GM20000 (cell line): ENCODE results near the gene PRKG1.

Experiments
- DNase-seq: peaks from one replicate; pipeline ENCODE4 v3.0.0; 2012; ENCODE audit warnings: low spot score
- CTCF ChIP-seq: IDR thresholded peaks from 2 replicates; pipeline ENCODE4 v1.5.1; 2012; ENCODE audit warnings: mild to moderate bottlenecking, control low read depth; ENCODE audit errors: extremely low read depth, missing control alignments

The PRKG1 gene

DNA sequence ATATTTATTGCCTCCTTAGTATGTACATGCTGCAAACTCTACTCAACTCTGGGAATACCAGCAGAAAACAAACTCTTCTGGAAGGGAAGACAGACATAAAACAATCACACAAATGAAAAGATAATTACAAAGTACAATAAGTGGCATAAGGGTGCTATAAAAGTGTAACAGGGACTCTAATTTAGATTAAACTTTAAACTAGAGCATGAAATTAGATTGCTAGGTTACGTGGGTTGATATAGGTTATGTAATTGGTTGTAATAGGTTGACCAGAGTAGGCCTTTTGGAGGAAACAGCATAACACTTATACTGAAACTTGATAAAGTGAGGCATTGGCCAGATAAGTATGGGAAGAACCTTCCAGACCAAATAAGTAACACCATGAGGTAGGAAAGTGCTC lies 1213.6 kb downstream of the PRKG1 start:
- TF ChIP-seq CTCF = no peak
- DNase-seq = no peak

DNA sequence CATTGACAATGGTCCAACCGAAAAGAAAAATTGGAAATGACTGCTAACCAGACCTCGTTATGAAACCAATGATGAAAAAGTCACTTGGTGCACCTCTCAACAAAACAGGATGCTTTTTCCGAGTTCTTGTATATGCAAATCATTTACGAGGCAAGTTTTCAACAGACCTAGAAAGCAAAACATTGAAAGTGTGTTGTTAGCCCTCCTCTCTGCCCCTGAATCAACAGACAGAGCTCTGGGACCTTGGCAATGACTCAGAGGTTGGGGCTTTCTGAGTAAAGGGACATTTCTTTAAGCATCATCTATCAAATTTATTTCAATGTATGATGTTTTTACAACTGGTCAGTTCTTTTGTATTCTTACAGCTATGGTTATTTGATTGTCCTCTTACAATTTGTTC lies 1223.5 kb downstream of the PRKG1 start:
- DNase-seq = no peak

DNA sequence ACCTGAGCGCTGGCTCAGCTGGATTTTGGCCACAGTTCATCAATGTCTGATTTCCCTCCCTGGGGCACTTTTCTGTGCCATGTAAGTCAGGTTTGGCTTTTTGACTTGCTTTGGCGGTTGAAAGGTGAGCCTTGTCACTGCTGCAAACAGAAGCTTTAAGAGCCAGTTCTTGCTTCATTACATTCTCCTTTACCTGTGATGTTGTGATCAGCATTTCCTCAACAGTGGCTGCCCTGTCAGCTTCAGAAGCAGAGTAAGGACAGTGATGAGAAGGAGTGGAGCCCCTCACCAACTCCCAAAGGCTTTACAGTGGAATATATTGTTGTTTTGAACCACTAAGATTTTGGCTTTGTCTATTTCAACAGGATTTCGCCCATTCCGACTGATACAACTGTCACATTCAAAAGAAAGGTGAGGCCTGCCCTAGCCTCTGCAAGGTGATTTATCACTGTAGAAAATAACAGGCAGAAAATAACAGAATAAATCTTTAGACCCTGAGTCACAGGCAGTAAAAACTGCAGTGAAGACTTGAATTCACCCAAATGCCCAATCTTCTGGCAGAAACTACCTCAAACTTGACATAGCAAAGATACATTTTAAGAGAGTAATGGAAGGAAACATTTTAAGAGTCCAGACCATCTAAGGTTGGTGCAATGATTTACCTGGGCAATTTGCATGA lies 1226.5 kb downstream of the PRKG1 start:
- DNase-seq = no peak
- TF ChIP-seq CTCF = no peak

More for the DNA sequence above, 1223.5 kb downstream of the PRKG1 start:
- no peak for TF ChIP-seq CTCF

DNA sequence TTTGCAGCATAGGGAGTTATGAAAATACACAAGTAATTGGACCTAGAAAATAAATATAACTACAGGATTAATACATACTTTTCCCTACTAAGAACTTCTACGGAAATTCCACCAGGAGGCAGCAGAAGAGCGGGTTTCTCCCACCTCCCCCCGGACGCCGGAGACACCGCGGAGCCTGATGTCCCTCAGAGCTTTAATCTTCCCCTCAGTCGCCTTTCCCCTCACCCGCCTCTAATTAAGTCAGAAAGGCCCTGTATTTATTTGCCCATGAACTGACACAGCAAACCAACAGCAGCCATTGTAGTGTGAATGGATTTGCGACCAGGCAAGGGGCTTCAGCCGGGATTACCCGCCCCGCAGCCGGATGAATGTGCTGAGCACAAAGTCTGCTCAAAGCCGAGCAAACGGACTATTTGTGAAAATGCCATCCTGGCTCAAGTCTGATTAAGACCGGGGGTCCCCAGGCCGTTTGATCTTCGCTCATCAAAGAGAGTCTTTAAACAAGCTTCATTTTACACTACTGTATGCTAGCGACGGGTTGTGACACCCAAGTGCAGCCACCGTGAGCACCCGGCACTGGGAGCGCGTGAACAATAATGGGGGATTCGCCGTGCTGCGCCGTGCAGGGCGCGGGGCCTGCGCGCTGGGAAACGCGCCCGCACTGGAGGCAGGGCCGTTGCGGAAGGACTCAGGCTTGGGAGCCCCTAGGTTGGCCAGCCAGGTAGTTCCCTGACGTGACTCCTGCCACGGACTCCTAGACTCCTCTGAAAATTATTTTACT lies 1234.2 kb downstream of the PRKG1 start:
- peak; percentile 21 for TF ChIP-seq CTCF
- DNase-seq = peak; percentile 71

GRCh38 chr10:52312942-52313255 lies 1238.6 kb downstream of the PRKG1 start:
- TF ChIP-seq CTCF = no peak
- no peak for DNase-seq

DNA sequence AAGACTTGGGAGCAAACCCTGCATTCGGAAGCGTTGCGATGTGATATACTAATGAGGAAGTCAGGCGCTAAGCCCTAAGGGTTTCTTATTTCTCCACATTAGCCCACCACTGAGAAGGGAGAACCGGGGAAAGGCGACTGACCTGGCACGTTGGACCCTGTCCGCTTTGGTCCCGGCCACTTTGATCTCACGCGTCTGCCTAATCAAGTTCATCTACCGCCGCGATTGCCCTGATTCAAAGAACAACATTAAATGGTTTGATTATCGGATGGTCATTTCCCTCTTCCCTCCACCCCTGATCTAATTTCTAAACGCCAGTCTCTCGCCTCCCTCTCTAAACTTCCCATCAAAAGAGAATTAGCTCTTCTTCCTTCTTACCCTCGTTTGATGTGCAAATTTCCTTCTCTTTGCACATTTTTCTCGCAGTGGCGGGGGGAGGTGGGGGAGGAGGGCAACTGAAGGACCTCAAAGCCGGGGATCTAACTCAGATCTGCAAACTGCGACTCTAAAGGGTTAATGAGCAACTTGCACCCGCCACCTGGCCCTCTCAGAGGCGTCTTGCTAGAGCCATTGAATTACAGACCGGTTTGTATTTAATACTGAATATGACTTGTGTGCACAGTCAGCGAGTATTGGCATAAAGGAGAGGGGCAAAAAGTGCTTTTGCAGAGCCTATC lies 1239.1 kb downstream of the PRKG1 start:
- no peak for TF ChIP-seq CTCF
- peak; percentile 19 for DNase-seq

- peak; percentile 20 for TF ChIP-seq CTCF
- DNase-seq = peak; percentile 17
These were observed 1239.9 kb downstream of the PRKG1 start, which contains the start of gene DKK1 for GRCh38 chr10:52313933-52314821. DKK1 (plus strand) TSS chr10:52314281; CDS start chr10:52314435, 154 bp downstream.
